NCI-H2029 treated with DMSO at 0.1 percent for 48 hours (cell line): ENCODE results near the gene COL20A1.

ENCODE experiments used
- DNase-seq: peaks from one replicate; lab custom pipeline; 2025; lab: John Stamatoyannopoulos, UW

COL20A1 gene

GRCh38 chr20:63278661-63279060, 14.3 kb upstream of the COL20A1 start:
- DNase-seq, result no peak

- DNase-seq, result no peak
Measured at GRCh38 chr20:63279931-63280330, 13.1 kb upstream of the COL20A1 start.

- no peak for DNase-seq
Measured at GRCh38 chr20:63280371-63280770, 12.6 kb upstream of the COL20A1 start.

- no peak for DNase-seq
Measured at GRCh38 chr20:63280929-63281545, 11.9 kb upstream of the COL20A1 start.

GRCh38 chr20:63281742-63282665, 11.0 kb upstream of the COL20A1 start:
- no peak for DNase-seq

GRCh38 chr20:63282946-63283345, 10.0 kb upstream of the COL20A1 start:
- no peak for DNase-seq

GRCh38 chr20:63283397-63284082, 9.4 kb upstream of the COL20A1 start:
- no peak for DNase-seq

GRCh38 chr20:63284083-63284440, 8.9 kb upstream of the COL20A1 start:
- DNase-seq, result no peak

- no peak for DNase-seq
Measured at GRCh38 chr20:63284544-63284949, 8.4 kb upstream of the COL20A1 start.

GRCh38 chr20:63284981-63285524, 7.9 kb upstream of the COL20A1 start:
- no peak for DNase-seq

- no peak for DNase-seq
Measured at GRCh38 chr20:63285636-63286615, 7.1 kb upstream of the COL20A1 start.

GRCh38 chr20:63286781-63287696, 5.9 kb upstream of the COL20A1 start:
- no peak for DNase-seq

- DNase-seq, result no peak
Measured at GRCh38 chr20:63287697-63288580, 5.0 kb upstream of the COL20A1 start.

GRCh38 chr20:63288581-63289251, 4.3 kb upstream of the COL20A1 start:
- no peak for DNase-seq

- DNase-seq, result no peak
Measured at GRCh38 chr20:63289311-63290135, 3.5 kb upstream of the COL20A1 start.

GRCh38 chr20:63290136-63290676, 2.8 kb upstream of the COL20A1 start:
- no peak for DNase-seq

- no peak for DNase-seq
Measured at GRCh38 chr20:63290677-63291472, 2.1 kb upstream of the COL20A1 start.
